Activated CD8-positive, alpha-beta memory T cell treated with anti-CD3 and anti-CD28 coated beads, Interleukin-2, amount 50 U/mL, for 24 hours (primary cell): Measurements from ENCODE around the gene C12orf56.
"Not testable (repeated sequence)": the region's sequence is repeated elsewhere in the genome, so short reads cannot be mapped to it uniquely, and the experiment has no call there.

ENCODE experiments used
- DNase-seq: peaks from one replicate; pipeline ENCODE4 v3.0.0-alpha.2; 2020; ENCODE audit errors: extremely low read depth

C12orf56 gene

GRCh38 chr12:64304571-64304970, 86.0 kb downstream of the C12orf56 start:
- no peak for DNase-seq

GRCh38 chr12:64299628-64300027, 90.9 kb downstream of the C12orf56 start:
- DNase-seq, result no peak

- no peak for DNase-seq
These were observed 94.3 kb downstream of the C12orf56 start for GRCh38 chr12:64296301-64296700.

DNA sequence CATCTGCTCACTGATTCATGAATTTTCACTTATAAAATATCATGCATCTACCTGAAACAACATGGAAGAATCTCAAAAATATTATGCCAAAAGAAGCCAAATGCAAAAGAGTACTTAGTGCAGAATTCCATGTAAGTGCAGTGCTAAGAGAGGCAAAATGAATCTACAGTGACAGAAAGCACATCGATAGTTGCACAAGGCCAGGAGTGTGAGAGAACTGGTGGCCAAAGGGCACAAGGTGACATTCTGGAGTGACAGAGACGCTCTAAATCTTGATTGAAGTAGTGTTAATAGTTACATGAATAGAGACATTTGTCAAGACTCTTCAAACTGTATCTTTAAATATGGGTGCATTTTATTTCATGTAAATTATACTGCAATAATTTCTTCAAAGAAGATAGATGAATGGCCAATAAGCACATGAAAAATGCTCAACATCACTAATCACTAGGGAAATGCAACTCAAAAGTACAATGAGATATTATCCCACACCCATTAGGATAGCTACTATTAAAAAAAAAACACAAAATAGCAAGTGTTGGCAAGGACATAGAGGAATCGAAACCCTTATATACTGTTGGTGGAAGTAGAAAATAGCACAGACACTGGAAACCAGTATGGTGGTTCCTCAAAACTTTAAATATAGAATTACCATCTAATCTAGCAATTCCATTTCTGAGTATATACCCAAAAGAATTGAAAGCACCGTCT, 96.7 kb downstream of the C12orf56 start:
- DNase-seq, result no peak

- DNase-seq, result not testable (repeated sequence)
These were observed 97.4 kb downstream of the C12orf56 start for GRCh38 chr12:64293174-64293573.

DNA sequence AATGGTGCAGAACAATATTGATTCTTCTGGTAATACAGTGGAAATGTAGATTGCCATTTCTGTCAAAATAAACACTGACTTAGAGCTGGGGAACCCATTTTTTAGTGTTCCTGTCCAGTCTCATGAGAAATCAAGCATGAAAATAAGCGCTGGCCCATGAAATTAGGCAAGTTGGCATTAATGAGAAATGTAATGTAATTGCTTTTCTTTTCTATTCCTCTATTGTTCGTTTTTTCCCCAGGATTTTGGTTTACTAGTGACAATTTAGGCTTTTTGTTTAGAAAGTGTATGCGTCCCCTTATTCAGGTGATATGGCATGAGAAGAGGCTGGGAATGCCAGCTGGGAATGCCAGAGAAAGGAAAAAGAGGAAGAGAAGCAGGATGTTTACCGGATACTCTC, 104.0 kb downstream of the C12orf56 start:
- DNase-seq, result no peak

DNA sequence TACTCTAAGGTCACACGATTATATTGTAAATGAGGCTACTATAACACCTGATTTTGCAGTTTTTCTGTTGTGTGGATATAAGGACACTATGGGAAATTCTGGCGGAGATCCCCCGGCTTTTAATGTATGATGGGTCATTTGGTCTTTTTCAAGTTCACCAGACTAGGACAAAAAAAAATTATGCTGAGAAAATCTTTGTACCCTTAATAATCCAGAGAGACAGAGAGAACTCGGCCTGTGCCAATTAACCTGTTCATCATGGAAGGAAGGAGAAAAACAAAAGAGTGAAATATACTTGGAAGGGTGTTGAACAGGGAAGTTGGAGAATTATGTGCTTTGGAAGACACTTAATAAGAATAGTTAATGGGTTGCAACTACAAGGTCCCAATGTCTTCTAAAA, 106.3 kb downstream of the C12orf56 start:
- DNase-seq, result no peak

- DNase-seq, result no peak
These were observed 112.1 kb downstream of the C12orf56 start for GRCh38 chr12:64278421-64278820.

DNA sequence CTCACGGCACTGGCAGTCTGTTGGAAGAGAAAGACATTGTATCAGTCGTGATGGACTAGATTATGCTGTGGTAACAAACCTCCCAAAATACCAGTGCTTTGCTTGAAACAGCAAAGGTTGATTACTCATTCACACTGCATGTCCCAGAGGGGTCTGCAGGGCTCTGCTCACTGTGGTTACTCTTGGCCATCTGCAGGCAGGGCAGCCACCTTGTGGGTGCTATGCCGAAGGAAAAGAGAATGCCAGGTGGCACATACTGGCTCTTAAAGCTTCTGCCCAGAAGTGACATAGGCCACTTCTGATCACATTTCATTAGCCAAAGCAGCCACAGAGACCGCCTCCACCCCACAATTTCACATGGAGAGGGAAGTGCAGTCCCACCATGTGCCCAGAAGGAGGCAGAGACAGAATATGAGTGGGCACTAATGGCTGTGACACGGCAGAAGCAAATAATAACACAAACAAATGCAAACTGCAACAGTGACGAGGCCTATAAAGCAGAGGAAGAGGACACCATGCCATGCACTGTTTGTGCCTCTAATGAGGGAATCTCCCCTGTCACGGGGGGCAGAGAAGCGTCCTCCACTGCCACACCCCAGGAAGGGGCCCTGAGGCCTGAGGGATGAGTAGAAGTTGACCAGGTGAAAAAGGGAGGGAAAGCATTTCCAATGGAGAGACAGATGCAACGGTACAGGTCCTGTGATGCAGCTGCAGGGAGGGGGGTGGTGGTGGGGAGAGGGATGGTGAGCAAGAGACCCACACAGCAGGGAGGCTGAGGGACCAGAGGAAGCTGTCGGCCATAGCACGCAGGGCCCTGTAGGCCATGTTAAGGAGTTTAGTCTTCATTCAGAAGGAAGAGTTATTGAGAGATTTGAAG, 116.8 kb downstream of the C12orf56 start:
- no peak for DNase-seq

DNA sequence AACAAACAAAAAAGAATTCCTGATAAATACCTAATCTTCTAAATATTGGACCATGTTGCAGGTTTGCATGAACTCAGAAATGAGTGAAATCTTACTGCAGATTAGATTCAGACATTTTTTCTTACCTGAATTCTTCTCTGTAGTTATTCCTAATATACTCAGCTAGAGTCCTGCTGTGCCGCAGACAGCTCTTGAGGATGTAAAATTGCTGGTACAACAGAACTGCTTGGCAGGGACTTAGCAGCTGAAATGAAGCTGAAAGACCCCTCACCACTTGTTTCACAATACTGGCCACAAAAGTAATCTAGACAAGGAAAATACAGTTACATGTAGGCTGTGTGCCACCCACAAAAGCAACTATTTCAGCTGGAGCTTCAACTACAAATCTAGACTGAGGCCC, 120.1 kb downstream of the C12orf56 start:
- no peak for DNase-seq

DNA sequence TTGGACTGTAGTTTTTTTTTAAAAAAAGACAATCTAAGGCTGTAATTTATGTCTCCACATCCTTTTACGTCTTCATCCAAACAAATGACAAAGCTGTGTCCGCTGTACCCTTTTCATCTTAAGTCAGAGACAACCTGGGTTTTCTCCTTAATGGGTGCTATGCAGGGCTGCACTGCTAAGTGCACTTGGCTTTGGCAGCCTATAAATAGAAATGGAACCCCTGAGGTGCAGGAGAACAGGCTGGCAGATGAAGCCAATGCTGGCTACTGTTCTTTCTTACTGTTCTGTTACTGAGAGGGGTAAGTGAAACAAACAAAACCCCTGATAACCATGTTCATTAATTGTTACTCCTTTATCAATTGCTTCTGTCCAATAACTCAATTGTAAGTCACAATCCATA, 121.4 kb downstream of the C12orf56 start:
- no peak for DNase-seq

DNA sequence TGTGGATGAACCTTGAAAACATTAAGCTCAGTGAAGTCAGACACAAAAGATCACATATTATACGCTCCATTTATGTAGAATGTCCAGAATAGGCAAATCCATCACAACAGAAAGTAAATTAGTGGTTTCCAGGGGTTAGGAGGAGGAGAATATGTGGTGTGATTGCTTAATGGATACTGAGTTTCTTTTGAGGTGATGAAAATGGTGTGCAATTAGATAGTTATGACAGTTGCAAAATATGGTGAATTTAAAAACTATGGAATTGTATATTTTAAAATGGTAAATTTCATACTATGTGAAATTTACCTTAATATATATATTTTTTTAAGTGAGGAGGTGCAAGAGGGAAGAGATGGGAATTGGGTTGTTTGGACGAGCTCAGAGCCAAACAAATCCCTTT, 122.1 kb downstream of the C12orf56 start:
- DNase-seq, result no peak

GRCh38 chr12:64265839-64266238, 124.7 kb downstream of the C12orf56 start:
- DNase-seq, result no peak

DNA sequence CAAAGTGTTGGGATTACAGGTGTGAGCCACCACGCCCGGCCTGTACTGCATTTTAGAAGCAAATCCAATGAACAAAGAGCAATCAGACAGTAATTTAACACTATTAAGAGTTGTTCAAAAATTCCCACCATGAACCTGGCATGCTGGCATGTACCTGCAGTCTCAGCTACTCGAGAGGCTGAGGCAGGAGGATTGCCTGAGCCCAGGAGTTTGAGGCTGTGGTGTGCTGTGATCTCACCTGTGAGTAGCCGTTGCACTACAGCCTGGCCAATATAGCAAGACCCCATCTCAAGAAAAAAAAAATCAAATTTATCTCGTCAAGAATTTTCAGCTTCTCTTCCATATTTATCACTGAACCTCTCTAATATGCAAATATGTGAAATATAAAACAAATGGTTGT, 128.7 kb downstream of the C12orf56 start:
- DNase-seq, result no peak

- DNase-seq, result no peak
These were observed 132.0 kb downstream of the C12orf56 start for GRCh38 chr12:64258576-64258975.

DNA sequence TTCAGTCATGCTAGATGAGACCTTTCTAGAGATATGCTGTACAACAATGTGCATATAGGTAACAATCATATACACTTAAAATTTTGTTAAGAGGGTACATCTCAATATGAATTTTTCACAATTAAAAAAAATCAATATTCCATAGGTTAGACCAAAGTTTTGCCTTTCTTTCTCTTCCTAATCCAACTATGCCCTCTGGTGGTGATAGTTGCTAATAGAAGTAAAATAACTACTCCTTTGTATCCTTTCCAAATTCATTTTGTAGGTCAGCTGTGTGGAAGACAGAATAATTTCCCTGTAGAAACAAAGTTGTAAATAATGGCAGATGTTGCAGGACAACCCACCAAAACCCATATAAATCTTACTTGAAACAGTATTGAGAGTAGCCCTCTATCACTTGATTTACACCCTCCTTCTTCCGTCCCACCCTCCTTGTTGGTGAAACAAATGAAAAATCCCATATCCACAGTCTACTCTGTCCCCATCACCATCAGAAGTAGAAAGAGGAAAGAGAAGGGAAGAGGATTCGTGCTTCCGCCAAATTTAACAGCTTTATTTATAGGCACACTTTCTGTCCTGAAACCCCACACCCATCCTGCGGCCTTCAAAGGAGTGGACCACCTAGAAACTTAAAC, 134.3 kb downstream of the C12orf56 start:
- DNase-seq, result no peak

DNA sequence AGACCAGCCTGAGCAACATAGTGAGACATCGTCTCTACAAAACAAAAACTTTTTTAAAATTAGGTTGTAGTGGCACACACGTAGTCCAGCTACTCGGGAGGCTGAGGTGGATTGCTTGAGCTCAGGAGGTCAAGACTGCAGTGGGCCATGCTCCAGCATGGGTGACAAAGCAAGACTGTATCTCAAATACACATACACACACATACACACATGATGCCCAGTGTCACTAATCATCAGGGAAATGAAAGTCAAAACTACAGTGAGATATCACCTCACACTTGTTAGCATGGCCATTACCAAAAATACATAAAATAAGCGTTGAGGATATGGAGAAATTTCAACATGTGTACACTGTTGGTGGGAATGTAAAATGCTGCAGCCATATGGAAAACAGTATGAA, 135.3 kb downstream of the C12orf56 start:
- no peak for DNase-seq

- DNase-seq, result no peak
These were observed 137.2 kb downstream of the C12orf56 start for GRCh38 chr12:64253356-64253755.

GRCh38 chr12:64252681-64253080, 137.9 kb downstream of the C12orf56 start:
- no peak for DNase-seq

DNA sequence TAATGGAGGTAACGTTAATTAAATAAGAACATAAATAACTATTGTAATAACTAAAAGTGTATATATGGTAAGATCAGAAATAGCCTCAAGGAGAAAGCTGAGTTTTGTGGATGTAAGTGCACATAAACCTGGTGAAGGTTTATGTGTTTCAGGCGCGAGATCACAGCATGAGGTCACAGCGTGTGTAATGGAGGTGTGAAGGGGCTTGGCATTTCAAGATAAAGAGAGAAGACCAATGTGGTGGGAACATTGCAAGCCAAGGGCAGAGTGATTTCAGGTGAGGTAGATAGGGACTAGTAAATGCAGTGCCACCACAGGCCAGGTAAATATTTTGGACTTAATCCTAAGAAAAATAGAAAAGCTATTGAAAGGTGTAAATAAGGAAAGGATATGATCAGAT, 146.7 kb downstream of the C12orf56 start:
- DNase-seq, result no peak

GRCh38 chr12:64240781-64241180, 149.8 kb downstream of the C12orf56 start:
- no peak for DNase-seq

DNA sequence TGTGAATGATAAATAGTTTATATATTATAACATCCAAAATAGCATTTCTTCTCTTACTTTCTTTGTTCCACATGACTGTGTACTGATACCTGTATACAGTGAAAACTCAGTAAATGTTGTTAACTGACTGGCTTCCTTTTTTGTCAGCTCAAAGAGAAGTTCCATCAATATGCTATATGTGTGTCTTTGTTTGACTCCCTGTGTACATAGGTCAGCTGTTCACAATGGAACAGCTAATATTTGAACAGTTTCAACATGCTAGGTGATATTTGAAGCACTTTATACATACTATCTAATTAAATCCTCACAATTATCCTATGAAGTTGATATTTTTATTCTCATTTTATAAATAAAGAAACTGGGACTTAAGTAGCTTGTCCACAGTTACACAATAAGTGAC, 153.2 kb downstream of the C12orf56 start:
- no peak for DNase-seq

DNA sequence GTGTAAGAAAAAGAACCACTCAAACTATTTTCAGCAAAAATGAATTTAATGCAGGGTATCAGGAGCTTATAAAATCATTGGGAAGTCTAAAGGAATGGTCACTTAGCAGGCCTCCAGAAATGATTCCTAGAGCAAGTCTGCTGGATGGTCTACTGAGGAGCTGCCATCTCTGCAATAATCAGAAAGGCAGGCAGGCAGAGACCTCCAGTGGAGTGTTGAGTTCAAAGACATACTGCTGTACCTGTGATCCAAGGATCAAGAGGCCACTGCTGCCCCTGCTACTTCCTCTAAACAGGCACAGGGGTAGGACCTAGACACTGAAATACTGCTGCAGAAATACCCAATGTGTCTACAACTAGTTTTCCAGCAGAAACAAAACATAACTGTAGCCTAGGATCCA, 154.0 kb downstream of the C12orf56 start:
- DNase-seq, result no peak
